LHCN-M2 (cell line): ENCODE data around the gene PRSS38. TPM values are rescaled to one million over a fixed set of nuclear protein-coding genes. Genes with fewer than 3 reads are reported as not detected.

Experiments
- DNase-seq: peaks from one replicate; pipeline ENCODE4 v3.0.0-alpha.2; 2012; ENCODE audit warnings: low read depth
- total RNA-seq: library from RNA; depleted of rRNA; stranded (reverse); fragments of >200 nt; gene quantifications from 2 replicates; pipeline ENCODE4 v1.2.3, GENCODE V29; 2014

The PRSS38 gene
- total RNA-seq, 1 experiment from 2014 or later: not detected

DNA sequence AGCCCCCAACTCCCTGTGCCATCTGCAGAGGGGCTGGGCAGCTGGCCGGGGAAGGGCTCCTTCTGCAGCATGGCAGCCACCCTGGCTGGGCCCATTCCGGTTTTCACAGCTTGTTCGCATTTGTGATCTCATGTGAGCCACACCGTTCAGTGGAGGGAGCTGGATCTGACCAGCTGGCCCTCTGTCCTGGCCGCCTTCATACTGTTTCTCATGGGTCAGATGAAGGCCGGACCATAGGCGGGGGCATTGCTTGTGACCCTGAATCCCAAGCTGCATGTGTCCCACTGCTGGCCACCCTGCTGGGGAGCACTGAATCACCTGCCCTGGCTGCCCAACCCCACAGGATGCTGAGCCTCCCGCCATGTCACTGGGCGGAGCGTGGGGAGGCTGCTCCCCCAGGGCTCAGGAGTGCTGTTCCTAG lies 36.4 kb upstream of the PRSS38 start:
- DNase-seq: no peak

GRCh38 chr1:227779685-227780084 lies 35.8 kb upstream of the PRSS38 start:
- DNase-seq: no peak

DNA sequence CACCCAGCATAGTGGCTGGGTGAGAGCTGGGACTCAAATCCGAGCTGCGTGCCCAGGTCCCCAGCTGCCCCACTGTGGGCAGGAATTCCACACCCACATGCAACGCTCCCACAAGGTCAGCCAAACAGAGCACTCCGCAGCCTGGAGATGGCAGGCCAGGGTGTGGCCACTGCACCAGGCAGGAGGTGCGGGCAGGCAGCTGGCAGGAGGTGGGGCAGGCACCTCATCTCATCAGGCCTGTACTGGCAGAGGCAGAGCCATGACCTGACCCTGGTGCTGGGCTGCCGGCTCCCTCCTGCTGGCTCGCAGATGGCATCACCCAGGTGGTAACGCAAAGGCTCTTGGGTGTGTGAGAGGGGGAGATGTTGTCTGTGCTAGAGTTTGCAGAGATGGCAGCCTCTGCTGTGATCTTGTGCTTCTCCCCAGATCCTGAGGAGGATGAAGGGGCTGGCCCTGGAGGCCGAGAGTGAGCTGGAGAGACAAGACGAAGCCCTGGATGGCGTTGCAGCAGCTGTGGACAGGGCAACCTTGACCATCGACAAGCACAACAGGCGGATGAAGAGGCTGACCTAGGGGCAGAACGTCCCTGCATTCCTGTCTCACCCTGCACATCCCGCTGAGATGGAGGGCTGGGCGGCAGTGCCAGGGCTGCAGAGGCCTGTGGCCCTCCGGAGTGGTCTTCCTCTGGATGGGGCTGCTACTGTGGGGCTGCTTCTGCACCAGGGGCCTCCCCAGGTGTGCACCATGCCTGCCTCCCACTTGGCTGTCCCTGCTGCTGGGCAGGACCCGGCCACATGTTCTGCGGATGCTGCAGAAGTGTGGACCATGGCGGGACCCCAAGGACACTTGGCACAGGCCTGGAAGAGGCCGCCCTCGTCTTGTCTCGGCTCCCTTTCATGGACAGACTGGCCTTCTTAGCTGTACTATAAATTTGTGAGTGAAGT lies 35.1 kb upstream of the PRSS38 start:
- DNase-seq: no peak

DNA sequence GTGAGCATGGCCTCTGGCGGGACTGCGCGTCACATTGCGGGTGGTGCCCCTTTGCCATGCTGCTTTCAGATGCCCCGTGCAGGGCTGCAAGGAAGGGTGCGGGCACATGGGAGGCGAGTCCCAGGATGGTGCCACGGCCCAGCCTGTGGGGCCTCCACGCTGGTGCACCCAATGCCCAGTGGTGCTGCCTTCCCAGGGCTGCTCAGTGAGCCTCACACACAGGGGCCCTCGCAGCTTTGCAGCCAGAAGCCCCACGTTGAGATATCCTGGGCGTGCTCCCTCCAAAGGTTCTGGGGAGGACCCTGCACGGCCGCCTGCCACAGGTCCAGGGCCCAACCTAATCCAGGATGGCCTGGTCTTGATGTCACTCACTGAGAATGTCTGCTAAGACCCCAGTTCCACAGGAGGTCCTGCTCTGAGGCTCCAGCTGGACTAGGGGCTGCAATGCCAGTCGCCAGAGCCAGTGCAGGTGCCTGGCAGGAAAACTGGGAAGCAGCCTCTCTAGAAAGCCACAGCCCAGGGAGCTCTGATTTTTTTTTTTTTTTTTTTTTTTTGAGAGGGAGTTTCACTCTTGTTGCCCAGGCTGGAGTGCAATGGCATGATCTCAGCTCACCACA lies 34.1 kb upstream of the PRSS38 start:
- DNase-seq: no peak

DNA sequence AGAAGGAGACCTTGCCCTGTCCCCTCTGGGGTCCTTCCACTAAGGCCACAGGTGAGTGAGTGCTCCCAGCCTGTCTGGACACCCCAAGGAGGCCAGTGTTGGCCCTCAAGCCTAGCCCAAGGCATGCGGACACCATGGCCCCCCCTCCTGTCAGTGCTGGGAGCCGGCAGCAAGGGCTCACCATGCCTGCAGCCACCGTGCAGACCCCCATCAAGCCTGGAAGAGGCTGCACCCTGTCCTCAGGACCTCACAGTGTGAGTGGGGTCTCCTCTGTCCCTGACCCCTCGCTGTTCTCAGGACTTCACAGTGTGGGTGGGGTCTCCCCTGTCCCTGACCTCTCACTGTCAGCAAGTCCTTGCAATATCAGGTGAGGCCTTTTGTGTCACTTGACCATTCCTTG lies 33.2 kb upstream of the PRSS38 start:
- no peak for DNase-seq

DNA sequence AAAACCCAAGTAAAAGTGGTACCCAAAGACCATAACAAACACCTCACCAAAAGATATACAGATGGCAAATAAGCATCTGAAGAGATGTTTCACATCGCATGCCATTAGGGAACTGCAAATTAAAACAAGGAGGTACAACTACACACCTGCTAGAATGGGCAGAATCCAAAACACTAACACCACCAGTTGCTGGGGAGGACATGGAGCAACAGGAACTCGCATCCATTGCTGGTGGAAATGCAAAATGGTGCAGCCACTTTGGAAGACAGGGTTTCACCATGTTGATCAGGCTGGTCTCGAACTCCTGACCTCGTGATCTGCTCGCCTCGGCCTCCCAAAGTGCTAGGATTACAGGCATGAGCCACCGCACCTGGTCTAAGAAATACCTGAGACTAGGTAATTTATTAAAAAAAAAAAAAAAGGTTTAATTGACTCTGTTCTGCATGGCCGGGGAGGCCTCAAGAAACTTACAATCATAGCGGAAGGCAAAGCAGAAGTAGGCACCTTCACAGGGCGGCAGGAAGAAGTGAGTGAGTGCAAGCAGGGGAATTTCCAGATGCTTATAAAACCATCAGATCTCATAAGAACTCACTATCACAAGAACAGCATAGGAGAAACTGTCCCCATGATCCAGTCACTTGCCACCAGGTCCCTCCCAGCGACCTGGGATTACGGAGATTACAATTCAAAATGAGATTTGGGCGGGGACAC lies 30.2 kb upstream of the PRSS38 start:
- DNase-seq: no peak

- no peak for DNase-seq
Observed at GRCh38 chr1:227785805-227786671, 29.4 kb upstream of the PRSS38 start.

DNA sequence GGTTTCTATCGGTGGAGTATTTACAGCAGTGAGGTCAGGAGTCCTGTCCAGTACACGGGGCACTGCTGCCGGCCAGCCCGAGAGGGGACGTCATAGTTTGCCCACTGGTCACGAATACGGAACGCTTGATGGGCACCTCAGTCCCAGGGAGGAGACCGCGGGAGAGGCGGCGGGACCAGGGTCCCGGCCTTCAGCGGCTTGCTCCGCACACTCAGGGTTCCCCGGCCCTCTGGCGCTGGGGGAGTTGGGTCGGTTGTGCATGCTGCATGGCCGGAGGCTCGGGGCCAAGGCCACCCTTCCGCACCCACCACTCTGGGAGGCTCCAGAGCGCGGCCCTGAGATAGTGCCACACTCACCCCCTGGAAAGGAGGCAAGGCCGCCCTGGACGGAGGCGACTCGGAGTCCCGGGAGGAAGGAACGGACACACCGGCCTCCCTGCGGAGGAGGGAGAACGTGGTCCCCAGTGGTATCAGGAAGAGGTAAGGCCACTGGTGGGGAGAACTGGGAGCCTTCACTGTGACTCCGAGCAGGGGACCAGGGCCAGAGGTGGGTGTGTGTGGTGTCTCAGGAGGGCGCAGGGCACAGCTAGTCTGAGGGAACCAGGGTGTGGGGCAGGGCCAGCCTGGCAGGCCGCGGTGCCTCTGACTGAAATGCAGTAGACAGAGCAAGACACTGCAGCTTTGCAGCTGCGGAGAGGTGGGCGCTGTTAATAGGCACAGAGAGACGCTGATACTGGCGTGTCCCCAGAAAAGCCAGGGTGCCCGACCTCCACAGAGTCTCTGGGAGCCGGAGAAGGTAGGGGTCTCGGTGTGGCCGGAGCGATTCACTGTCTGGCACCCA lies 28.6 kb upstream of the PRSS38 start:
- DNase-seq: no peak

DNA sequence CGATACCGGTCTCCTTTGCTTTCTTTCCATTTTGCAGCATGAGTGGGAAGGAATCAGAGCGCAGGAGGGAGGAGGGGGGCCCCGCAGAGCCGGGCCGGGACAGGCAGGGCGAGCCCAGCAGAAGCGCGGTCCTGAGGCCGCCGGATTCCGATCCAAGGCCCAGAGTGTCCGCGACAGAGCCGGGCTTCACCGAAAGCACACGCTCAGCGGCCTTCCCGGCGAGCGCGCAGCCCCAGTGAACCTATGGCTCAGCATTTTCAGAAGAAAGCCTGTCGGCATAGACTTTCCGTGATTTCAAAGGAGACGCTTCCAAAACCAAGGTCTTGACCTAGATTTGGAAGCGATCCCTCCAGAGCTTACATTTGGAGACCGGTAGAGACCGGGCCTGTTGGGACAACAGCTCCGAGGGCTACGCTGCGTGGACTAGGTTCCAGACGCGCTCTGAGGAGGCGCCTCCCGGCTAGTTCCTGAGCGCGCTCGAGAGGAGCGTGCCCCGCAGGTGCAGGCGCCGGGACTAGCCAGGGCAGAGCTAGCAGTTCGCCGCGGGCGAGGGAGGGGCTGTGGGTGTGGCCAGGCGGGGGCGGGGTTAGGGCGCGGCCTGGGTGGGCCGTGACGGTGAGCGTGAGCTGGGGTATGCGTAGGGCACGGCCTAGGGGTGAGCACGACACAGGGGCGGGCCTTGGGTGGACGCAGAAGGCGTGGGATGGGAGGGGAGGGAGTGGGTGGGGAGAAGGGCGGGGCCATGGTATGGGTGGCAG lies 27.8 kb upstream of the PRSS38 start:
- DNase-seq: peak; percentile 89

DNA sequence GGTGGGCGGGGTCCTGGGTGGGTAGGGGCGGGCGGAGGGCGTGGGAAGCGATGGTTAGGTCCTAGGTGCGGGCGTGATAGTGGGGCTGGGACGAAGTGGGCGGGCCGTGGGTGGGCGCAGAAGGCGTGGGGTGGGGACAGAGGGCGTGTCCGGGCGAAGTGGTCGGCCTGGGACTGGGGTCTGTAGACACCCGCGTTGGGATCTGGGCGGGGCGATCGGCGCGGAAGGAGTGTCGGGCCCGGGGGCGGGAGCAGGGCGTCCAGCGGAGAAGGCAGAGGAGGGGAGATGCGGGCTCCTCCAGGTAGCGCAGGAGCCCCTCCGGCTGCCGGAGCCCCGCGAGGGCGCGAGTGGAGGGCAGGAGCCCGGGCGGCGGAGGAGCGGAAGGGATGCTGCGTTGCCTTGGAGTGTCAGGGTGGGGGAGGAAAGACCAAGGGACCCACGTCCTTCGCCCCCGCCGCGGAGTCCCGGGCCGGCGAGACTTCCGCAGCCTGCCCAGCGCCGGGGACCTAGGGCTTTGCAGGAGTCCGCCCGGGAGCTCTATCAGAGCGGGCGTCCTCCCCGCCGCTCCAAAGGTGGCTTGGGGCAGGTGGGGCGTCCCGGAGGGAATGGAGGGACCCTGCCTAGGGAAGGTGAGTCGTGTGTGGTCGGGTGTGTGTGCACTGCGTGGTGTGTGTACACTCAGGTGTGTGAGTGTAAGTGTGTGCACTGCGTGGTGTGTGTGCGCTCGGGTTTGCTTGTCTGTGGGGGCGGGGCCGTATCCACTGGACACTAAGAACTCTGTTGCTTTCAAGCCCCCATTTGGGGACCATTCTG lies 27.0 kb upstream of the PRSS38 start:
- no peak for DNase-seq

DNA sequence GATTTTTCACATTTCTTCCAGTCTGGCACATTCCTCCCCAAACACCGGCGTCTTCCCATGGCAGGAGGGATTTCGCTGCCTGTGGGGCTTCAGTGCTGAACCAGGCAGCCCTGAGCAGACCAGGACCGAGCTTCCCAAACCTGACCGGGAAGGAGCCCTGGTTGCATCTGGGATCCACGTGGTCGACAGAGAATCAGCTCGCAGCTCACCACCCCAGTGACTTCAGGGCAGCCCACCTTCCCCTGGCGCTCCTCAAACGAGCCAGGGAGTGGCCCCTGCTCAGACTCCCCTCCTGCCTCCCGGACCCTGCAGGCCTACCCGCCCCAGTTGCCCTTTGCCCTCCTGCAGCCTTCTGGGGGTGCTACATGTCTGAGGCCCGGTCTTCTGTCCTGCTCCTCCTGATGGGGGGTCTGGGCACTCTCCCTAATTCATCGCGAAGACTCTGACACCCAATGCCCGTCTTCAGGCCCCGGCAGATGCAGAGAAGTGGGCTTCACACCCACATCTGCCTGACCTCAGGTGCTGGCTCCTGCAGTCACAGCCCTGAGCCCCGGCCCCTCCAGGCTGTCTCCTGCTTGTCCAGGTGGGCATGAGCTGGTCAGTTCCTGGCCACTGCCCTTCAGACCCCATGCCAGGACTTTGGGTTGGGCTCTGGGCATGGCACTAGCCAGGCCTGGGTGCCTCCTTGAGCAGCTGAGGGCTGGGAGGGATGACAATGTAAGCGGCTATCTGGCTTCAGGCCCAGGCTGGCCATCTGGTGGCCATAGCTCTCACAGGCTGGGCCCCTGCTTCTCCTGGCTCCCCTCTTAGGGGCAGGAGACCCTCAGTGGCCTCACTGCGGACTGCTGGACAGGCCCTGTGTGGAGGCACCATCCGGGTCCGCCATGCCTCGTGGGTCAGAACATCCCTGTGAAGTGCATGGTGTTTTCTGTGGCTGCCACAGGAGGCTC lies 26.1 kb upstream of the PRSS38 start:
- DNase-seq: no peak

DNA sequence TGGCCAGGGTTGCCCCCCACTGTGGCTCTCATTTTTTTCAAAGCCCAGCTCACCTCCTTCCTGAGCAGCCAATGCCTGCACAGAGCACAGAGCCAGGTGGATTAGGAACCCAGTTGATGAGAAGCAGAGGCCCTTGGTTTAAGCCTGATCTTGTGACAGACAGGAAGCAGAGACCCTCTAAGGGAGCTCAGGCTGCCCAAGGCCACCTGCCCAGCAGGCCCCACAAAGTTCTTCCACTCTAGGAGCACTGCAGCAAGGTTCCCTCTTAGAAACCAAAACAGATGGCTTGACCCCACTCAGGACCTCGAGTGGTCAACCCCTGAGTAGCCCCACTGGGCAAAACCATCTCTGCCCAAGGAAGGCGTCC lies 25.5 kb upstream of the PRSS38 start:
- DNase-seq: no peak

DNA sequence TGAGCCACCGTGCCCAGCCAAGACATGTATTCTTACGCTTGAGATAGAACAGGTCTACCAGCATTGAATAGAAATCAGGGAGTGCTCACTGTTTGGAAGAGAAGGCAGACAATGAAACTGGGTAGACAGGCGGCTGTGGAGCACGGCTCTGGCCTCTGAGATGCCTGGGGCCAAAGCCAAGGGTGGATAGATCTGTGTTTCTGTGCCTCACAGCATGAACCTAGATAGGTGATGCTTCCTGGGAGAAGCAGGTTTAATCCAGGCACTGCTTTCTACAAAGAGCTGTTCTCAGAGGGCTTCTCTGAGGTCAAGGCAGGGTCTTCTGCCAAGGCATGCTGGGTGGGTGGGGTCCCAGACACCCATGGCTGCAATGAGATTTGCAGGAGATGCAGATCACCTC lies 24.6 kb upstream of the PRSS38 start:
- DNase-seq: no peak

GRCh38 chr1:227791425-227792143 lies 23.9 kb upstream of the PRSS38 start:
- DNase-seq: no peak

GRCh38 chr1:227792216-227793078 lies 23.0 kb upstream of the PRSS38 start:
- no peak for DNase-seq
